Calu3 (cell line): Measurements from ENCODE around the gene FBXO41. TPM values are rescaled to one million over a fixed set of nuclear protein-coding genes. Genes with fewer than 3 reads are reported as not detected.
A peak's percentile ranks its signal among the peaks of the same experiment; 100 is the strongest.

Experiments
- BruUV-seq: library from RNA; stranded (reverse); fragments of 400-500 nt; replicated peaks from 2 replicates; lab custom pipeline; 2021; lab: Mats Ljungman, UMichigan
- CTCF ChIA-PET: fragments of 300-600 bp; sonication (Branson Sonifier 250); formaldehyde crosslinking; loops from one replicate; lab custom pipeline; 2022; ENCODE audit warnings: antibody characterized with exemption; lab: Charles Lee
- DNase-seq: peaks from one replicate; pipeline ENCODE4 v3.0.0; 2022
- H3K27ac Mint-ChIP-seq: one replicate; pipeline ENCODE4 v1.8.0; 2022; ENCODE audit warnings: mixed read lengths; ENCODE audit not compliant: unreplicated experiment
- H3K27me3 Mint-ChIP-seq: one replicate; pipeline ENCODE4 v1.8.0; 2022; ENCODE audit warnings: mixed read lengths; ENCODE audit not compliant: unreplicated experiment
- H3K36me3 Mint-ChIP-seq: one replicate; pipeline ENCODE4 v1.8.0; 2022; ENCODE audit warnings: mild to moderate bottlenecking, moderate library complexity, mixed read lengths; ENCODE audit not compliant: insufficient read depth, unreplicated experiment
- H3K4me1 Mint-ChIP-seq: one replicate; pipeline ENCODE4 v1.8.0; 2022; ENCODE audit warnings: mild to moderate bottlenecking, low read depth, mixed read lengths; ENCODE audit not compliant: unreplicated experiment
- H3K4me3 Mint-ChIP-seq: one replicate; pipeline ENCODE4 v1.8.0; 2022; ENCODE audit warnings: mild to moderate bottlenecking, low read depth, moderate library complexity, mixed read lengths; ENCODE audit not compliant: unreplicated experiment
- H3K9me3 Mint-ChIP-seq: one replicate; pipeline ENCODE4 v1.8.0; 2022; ENCODE audit warnings: low read depth, mixed read lengths; ENCODE audit not compliant: unreplicated experiment
- CTCF ChIP-seq: fragments of 200-600 bp; IDR thresholded peaks from one replicate; pipeline ENCODE4 v1.8.0; 2022; ENCODE audit warnings: antibody characterized with exemption; ENCODE audit not compliant: unreplicated experiment
- intact Hi-C: fragments of 100-400 bp; cut with micrococcal nuclease; formaldehyde crosslinking; loops from one replicate; pipeline ENCODE4 v1.10.0; 2022; ENCODE audit not compliant: unreplicated experiment
- total RNA-seq: library from RNA; stranded (reverse); gene quantifications from 2 replicates; pipeline ENCODE4 v1.2.3, GENCODE V29; 2022

FBXO41 gene
- total RNA-seq, 1 experiment from 2014 or later: 15.0 TPM

- no peaks in the 10 kb centered on the region for H3K27me3 Mint-ChIP-seq
- H3K9me3 Mint-ChIP-seq: no peaks in the 10 kb centered on the region
- no peak for DNase-seq
- no peak overlapping the region for H3K27ac Mint-ChIP-seq
- BruUV-seq: TSS peak; percentile 59
- H3K4me3 Mint-ChIP-seq: peak overlapping the region; percentile 96
- CTCF ChIA-PET: no interaction called here
- intact Hi-C loops: no loop called here
- no peak for TF ChIP-seq CTCF
- peaks cover 31% of the 10 kb centered on the region for H3K36me3 Mint-ChIP-seq
- peaks cover 22% of the 10 kb centered on the region for H3K4me1 Mint-ChIP-seq
Observed at GRCh38 chr2:73269686-73270465, 14.4 kb downstream of the FBXO41 start.

- Mint-ChIP-seq H3K4me3 (peak overlapping the region; percentile 96), H3K9me3 (no peaks in the 10 kb centered on the region), H3K4me1 (peaks cover 22% of the 10 kb centered on the region), H3K27me3 (no peaks in the 10 kb centered on the region), H3K27ac (no peak overlapping the region), H3K36me3 (peaks cover 31% of the 10 kb centered on the region)
- intact Hi-C loops: no loop called here
- peak; percentile 81 for DNase-seq
- CTCF ChIA-PET: interaction anchor here (1.2 to 1.3 kb wide), 3 partner anchors 21 to 57 kb away, joined by 5 to 9 read pairs (median 6); partner anchors contain the start of genes CCT7 and PRADC1
- no TSS peak for BruUV-seq
- peak; percentile 28 for TF ChIP-seq CTCF
Observed at GRCh38 chr2:73268830-73269685, 15.2 kb downstream of the FBXO41 start.

- BruUV-seq: no TSS peak
Observed at GRCh38 chr2:73268366-73268829, 15.9 kb downstream of the FBXO41 start.

More at GRCh38 chr2:73268366-73268829, 15.9 kb downstream of the FBXO41 start:
- no peak for DNase-seq
- no peak for TF ChIP-seq CTCF
- CTCF ChIA-PET: interaction anchor here (1.2 to 1.3 kb wide), 3 partner anchors 22 to 56 kb away, joined by 5 to 9 read pairs (median 6); partner anchors contain the start of genes CCT7 and PRADC1
- peaks cover 22% of the 10 kb centered on the region for H3K4me1 Mint-ChIP-seq
- H3K27me3 Mint-ChIP-seq: no peaks in the 10 kb centered on the region
- intact Hi-C loops: no loop called here
- peaks cover 31% of the 10 kb centered on the region for H3K36me3 Mint-ChIP-seq
- peak overlapping the region; percentile 43 for H3K27ac Mint-ChIP-seq
- peak overlapping the region; percentile 96 for H3K4me3 Mint-ChIP-seq
- no peaks in the 10 kb centered on the region for H3K9me3 Mint-ChIP-seq
